ENCODE data around the gene MAPK4. TPM values are rescaled to one million over a fixed set of nuclear protein-coding genes. Genes with fewer than 3 reads are reported as not detected.

Gene MAPK4
- total RNA-seq, 1 donor from 2014 or later, result 3.1 TPM

- TF ChIP-seq CTCF (IDR thresholded peaks at IDR 0.05; ENCODE audit: insufficient read depth, low read length, poor library complexity, severe bottlenecking), result no peak
- DNase-seq (ENCODE audit: low read depth), result no peak
- H3K36me3 ChIP-seq (ENCODE audit: control insufficient read depth, insufficient read depth, low read length), result no peaks in the 10 kb centered on the region
- H3K27me3 ChIP-seq (ENCODE audit: control insufficient read depth, insufficient read depth, low read length), result no peaks in the 10 kb centered on the region
- H3K4me3 ChIP-seq (ENCODE audit: low read depth, low read length), result no peak overlapping the region
These were observed 95.0 kb downstream of the MAPK4 start for GRCh38 chr18:50654658-50655550.

DNA sequence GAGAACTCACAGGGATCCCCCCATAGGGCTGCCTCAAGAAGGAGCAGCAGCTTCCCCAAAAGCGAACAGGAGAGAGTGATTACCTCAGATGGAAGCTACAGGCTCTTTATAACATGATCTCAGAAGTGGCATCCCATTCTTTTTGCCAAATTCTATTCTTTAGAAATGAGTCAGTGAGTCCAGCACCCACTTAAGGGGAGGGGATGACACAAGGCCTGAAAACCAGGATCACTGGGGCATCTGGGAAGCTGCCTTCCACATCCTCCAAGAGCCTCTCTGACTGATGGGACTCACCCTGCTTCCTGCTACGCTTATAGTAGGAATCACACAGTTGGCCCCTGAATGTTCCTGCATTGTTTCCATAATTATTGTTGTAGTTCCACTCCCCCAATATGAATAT, 96.5 kb downstream of the MAPK4 start:
- Histone ChIP-seq H3K27me3 (ENCODE audit: control insufficient read depth, insufficient read depth, low read length) (no peaks in the 10 kb centered on the region), H3K36me3 (ENCODE audit: control insufficient read depth, insufficient read depth, low read length) (no peaks in the 10 kb centered on the region), H3K4me3 (ENCODE audit: low read depth, low read length) (no peak overlapping the region)
- no peak for DNase-seq (ENCODE audit: low read depth)
- TF ChIP-seq CTCF (IDR thresholded peaks at IDR 0.05; ENCODE audit: insufficient read depth, low read length, poor library complexity, severe bottlenecking), result no peak

DNA sequence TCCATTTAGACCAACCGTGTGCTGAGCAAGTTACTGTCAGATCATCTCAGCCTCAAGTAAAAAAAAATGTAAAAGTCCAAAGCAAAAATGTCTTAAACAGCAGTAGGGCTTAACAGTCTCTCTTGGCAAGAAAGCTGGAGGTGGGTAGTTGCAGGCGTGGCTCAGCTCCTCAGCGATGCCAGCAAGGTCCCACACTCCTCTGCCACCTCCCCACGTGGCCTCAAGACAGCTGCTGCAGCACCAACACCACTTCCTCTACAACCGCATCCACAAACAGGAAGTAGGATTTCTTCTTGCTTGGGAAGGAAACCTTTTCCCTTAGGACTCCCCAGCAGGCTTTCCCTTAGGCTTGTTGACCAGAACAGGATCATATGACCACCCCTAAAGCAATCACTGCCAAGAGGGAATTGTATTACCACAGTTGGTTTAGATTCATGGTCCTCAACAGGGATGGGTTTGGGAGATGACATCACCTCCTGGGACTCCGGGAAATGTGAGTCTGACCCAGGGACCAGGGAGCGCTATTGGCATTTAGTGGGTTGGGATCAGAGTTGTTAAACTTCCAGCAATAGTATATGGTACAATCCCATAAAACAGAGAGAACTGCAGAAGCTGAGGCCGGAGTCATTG, 97.1 kb downstream of the MAPK4 start:
- no peaks in the 10 kb centered on the region for H3K36me3 ChIP-seq (ENCODE audit: control insufficient read depth, insufficient read depth, low read length)
- no peak overlapping the region for H3K4me3 ChIP-seq (ENCODE audit: low read depth, low read length)
- DNase-seq (ENCODE audit: low read depth), result no peak
- no peak for TF ChIP-seq CTCF (IDR thresholded peaks at IDR 0.05; ENCODE audit: insufficient read depth, low read length, poor library complexity, severe bottlenecking)
- no peaks in the 10 kb centered on the region for H3K27me3 ChIP-seq (ENCODE audit: control insufficient read depth, insufficient read depth, low read length)

DNA sequence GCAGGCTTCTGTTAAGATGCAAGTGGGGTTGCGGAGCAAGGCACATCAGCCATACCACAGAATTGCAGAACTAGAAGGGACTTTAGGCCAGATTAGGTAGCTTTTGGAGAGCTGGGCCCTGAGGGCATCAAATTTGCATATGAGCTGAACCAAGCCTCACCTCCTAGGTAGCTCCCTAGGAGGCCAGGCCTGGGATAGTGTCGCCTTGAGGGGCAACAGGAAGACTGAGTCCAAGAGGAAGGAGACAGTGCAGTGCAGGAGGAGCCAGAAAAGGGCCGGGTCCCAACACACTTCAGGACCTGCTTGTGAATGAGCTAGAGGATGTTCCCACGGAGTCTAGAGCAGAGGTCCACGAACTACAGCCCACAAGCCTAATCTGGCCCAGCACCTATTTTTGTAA, 98.7 kb downstream of the MAPK4 start:
- Histone ChIP-seq H3K27me3 (ENCODE audit: control insufficient read depth, insufficient read depth, low read length) (peaks cover 5% of the 10 kb centered on the region), H3K36me3 (ENCODE audit: control insufficient read depth, insufficient read depth, low read length) (no peaks in the 10 kb centered on the region), H3K4me3 (ENCODE audit: low read depth, low read length) (no peak overlapping the region)
- TF ChIP-seq CTCF (IDR thresholded peaks at IDR 0.05; ENCODE audit: insufficient read depth, low read length, poor library complexity, severe bottlenecking), result no peak
- DNase-seq (ENCODE audit: low read depth), result no peak

GRCh38 chr18:50659091-50660003, 99.5 kb downstream of the MAPK4 start:
- Histone ChIP-seq H3K36me3 (ENCODE audit: control insufficient read depth, insufficient read depth, low read length) (no peaks in the 10 kb centered on the region), H3K27me3 (ENCODE audit: control insufficient read depth, insufficient read depth, low read length) (peaks cover 5% of the 10 kb centered on the region), H3K4me3 (ENCODE audit: low read depth, low read length) (no peak overlapping the region)
- peak; percentile 11 for TF ChIP-seq CTCF (IDR thresholded peaks at IDR 0.05; ENCODE audit: insufficient read depth, low read length, poor library complexity, severe bottlenecking)
- DNase-seq (ENCODE audit: low read depth), result peak; percentile 4
